ENCODE measurements around the gene PSMD1. TPM values are rescaled to one million over a fixed set of nuclear protein-coding genes. Genes with fewer than 3 reads are reported as not detected.

The PSMD1 gene
- total and polyA plus RNA-seq, 12 donors, result 38.9 to 226 (median 86.3) TPM

DNA sequence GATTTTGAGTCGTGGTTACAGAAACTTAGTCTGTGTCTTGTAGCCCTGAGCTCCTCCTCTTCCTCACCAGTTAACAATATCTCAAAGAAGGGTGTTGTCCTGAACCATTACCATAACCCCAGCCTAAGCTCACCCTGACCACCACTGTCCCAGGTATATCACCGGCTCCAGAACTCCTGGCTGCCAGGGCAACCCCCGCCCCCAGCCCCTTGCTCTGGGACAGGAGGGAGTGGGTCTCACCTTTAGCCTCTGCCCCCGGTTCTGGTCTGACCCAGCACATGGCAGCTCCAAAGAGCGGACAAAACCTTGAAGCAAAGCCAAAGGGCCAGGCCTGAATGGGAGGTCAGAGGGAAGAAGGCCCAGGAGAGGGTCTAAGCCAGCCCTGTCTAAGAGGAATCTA is 5.6 kb upstream of the PSMD1 start:
- no peaks in the 10 kb centered on the region for H3K27me3 ChIP-seq
- no peaks in the 10 kb centered on the region for H3K36me3 ChIP-seq (replicated peaks in 1 of 2)
- WGBS, 4 donors, result 72 to 96% (median 83%) methylated on average over 3 to 5 of the region's 5 CpGs
- peaks cover 0 to 4% of the 10 kb centered on the region in 2 donors for H3K4me1 ChIP-seq (replicated peaks in 1 of 2)
- TF ChIP-seq, protein P1, sequence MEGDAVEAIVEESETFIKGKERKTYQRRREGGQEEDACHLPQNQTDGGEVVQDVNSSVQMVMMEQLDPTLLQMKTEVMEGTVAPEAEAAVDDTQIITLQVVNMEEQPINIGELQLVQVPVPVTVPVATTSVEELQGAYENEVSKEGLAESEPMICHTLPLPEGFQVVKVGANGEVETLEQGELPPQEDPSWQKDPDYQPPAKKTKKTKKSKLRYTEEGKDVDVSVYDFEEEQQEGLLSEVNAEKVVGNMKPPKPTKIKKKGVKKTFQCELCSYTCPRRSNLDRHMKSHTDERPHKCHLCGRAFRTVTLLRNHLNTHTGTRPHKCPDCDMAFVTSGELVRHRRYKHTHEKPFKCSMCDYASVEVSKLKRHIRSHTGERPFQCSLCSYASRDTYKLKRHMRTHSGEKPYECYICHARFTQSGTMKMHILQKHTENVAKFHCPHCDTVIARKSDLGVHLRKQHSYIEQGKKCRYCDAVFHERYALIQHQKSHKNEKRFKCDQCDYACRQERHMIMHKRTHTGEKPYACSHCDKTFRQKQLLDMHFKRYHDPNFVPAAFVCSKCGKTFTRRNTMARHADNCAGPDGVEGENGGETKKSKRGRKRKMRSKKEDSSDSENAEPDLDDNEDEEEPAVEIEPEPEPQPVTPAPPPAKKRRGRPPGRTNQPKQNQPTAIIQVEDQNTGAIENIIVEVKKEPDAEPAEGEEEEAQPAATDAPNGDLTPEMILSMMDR (IDR thresholded peaks at IDR 0.05), result no peak
- TF ChIP-seq POLR2A (IDR thresholded peaks at IDR 0.05), result no peak
- intact Hi-C loops (cut with DNase I), result no loop called here
- H3K27ac ChIP-seq, result no peak overlapping the region
- H3K4me3 ChIP-seq, result no peak overlapping the region
- DNase-seq, result peak in 1 of 7 donors; percentile 46
- H3K9me3 ChIP-seq (replicated peaks in 1 of 3), result no peaks in the 10 kb centered on the region

DNA sequence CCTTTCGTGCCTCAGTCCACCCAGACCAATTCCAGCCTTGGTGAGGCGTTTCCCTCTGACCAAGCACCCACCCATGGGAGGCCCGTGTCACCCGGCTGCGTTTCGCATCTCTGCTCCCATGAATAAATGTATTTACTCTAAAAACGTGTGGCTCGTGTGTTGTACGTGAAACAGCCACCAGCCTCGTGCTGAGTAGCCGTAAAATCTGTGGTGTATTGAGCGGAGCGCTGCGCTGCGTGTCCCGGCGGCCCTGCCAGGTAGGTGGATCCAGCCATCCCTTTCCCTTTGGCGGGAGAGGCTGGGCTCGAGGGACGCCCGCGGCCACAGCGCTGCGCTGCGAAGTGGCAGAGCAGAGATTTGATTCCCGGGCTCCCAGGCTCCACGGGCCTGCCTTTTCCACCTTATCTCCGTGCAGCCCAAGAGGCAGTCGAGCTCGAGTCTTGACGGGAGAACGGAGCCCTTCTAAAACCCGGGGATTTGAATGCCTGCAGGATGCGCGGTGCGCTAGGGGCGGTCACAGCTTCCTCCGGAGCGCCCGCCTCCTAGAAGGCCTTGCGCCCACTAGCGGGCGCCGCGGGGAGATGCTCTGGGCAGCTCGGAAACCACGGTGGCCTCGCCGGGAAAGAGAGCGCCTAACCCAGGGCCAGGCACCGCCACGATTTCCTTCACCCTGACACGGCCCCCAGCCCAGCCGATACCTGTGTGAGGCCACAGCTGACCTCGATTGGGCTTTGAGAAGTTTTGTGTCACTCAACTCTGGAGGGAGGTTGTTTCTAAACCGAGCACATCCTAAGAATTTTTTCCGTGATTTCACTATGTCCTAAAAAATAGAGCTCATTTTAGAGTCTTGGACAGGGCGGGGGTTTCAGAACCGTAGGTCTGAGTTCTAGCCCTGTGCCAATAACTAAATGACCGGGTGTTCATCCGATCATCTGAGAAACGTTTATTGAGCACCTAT is 3.9 kb upstream of the PSMD1 start:
- WGBS, 4 donors, result 7 to 22% (median 8%) methylated on average over 17 to 62 of the region's 62 CpGs
- peak; percentile 77 to 89 (median 80) for DNase-seq
- H3K9me3 ChIP-seq (replicated peaks in 1 of 3), result no peaks in the 10 kb centered on the region
- peak overlapping the region in 2 of 4 donors; percentile 31 to 57 for H3K4me3 ChIP-seq
- TF ChIP-seq, protein P1 (IDR thresholded peaks at IDR 0.05), result peak; percentile 64 to 94 (median 78)
- TF ChIP-seq POLR2A (IDR thresholded peaks at IDR 0.05), result no peak
- no peaks in the 10 kb centered on the region for H3K27me3 ChIP-seq
- peaks cover 0 to 6% of the 10 kb centered on the region in 2 donors for H3K4me1 ChIP-seq (replicated peaks in 1 of 2)
- peak overlapping the region in 2 of 5 donors; percentile 19 to 29 for H3K27ac ChIP-seq
- H3K36me3 ChIP-seq (replicated peaks in 1 of 2), result no peaks in the 10 kb centered on the region
- intact Hi-C loops (cut with DNase I), result no loop called here

DNA sequence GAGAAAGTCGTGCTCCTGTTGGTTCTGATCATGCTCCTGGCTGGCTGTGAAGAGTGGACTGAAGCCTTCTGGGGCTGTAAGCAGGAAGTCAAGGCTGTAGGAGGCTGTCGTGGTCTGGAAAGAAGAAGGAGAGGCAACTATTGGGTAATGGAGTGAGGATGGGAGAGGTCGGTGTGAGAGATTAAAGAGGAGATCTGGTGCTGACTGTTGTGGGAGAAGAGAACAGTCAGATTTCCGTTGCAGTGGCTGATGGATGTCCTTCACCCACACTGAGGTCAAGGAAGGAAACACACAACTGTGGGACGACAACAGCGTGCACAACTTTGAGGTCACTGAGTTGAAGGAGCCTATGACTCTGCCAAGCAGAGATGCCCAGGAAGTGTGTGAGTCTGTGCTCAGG is 2.8 kb upstream of the PSMD1 start:
- intact Hi-C loops (cut with DNase I), result no loop called here
- no peaks in the 10 kb centered on the region for H3K27me3 ChIP-seq
- no peaks in the 10 kb centered on the region for H3K36me3 ChIP-seq (replicated peaks in 1 of 2)
- TF ChIP-seq, protein P1 (IDR thresholded peaks at IDR 0.05), result no peak
- TF ChIP-seq POLR2A (IDR thresholded peaks at IDR 0.05), result no peak
- H3K9me3 ChIP-seq (replicated peaks in 1 of 3), result no peaks in the 10 kb centered on the region
- no peak for DNase-seq
- peaks cover 3 to 16% of the 10 kb centered on the region in 2 donors for H3K4me1 ChIP-seq (replicated peaks in 1 of 2)
- no peak overlapping the region for H3K27ac ChIP-seq
- WGBS, 4 donors, result 35 to 47% (median 44%) methylated on average over 6 of the region's 6 CpGs
- no peak overlapping the region for H3K4me3 ChIP-seq

DNA sequence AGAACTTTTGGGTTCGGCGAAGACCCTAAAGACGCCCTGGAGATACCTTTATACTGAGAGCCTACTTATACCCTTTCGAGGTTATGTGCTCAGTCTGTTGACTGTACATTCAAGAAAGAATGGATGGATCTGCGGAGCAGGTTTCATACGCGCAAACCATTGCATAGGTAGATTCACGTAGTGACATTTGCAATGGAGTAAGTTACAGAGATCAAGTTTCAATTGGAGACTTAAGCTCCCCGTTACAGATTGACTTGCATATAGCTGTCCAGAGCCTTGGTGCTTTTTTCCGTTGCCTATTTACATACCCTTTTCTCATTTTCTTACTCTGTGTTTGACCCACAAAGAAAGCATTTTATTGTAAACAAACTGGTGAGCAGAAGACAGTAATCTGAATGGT is 923 bp downstream of the PSMD1 start:
- Histone ChIP-seq H3K9me3 (replicated peaks in 1 of 3) (no peaks in the 10 kb centered on the region), H3K4me3 (peak overlapping the region; percentile 59 to 94 (median 84)), H3K4me1 (replicated peaks in 1 of 2) (peaks cover 3 to 37% of the 10 kb centered on the region in 2 donors), H3K36me3 (replicated peaks in 1 of 2) (peaks cover 0 to 11% of the 10 kb centered on the region in 2 donors), H3K27me3 (no peaks in the 10 kb centered on the region), H3K27ac (peak overlapping the region in 3 of 5 donors; percentile 93 to 99 (median 96))
- DNase-seq, result no peak
- TF ChIP-seq, protein P1 (IDR thresholded peaks at IDR 0.05), result no peak
- WGBS, 4 donors, result 3 to 7% (median 5%) methylated on average over 10 of the region's 10 CpGs
- intact Hi-C loops (cut with DNase I), result no loop called here

All from adrenal gland (tissue), 12 donors.